OCI-LY7 (cell line): ENCODE results near the gene FAM107B.

Source experiments
- CTCF ChIP-seq: fragments of 200-600 bp; sonication (generic); conservative IDR thresholded peaks from 2 replicates; pipeline ENCODE4 v1.5.1; 2014; ENCODE audit warnings: mild to moderate bottlenecking, antibody characterized with exemption, low read length, moderate library complexity, mixed read lengths
- EZH2phosphoT487 ChIP-seq: fragments of 200-600 bp; sonication (generic); IDR thresholded peaks from 2 replicates; pipeline ENCODE4 v1.6.1; 2018; ENCODE audit warnings: low read depth, borderline replicate concordance, mild to moderate bottlenecking, mixed run types, antibody characterized with exemption, low read length, moderate library complexity, mixed read lengths

- no peak for TF ChIP-seq CTCF
- TF ChIP-seq EZH2phosphoT487 = no peak
Measured at GRCh38 chr10:14648946-14649345, 125.8 kb downstream of the FAM107B start.
